Upper lobe of left lung (tissue), 4 donors: Measurements from ENCODE around the gene CCDC17.

Experiments used
- EP300 ChIP-seq, 4 donors: sonication (generic); formaldehyde crosslinking; IDR thresholded peaks; one replicate each; pipeline ENCODE4 v1.5.1; 2017; ENCODE audit warnings: antibody characterized with exemption in 4 of 4, control low read depth in 2 of 4
- POLR2A ChIP-seq, 4 donors: fragments of 450-650 bp; IDR thresholded peaks; one replicate each; pipeline ENCODE4 v1.5.1; 2016 to 2017; ENCODE audit warnings: antibody characterized with exemption in 4 of 4, mild to moderate bottlenecking in 2 of 4
- POLR2AphosphoS5 ChIP-seq, 2 donors: sonication (generic); formaldehyde crosslinking; IDR thresholded peaks; one replicate each; pipeline ENCODE4 v1.5.1; 2017; ENCODE audit warnings: antibody characterized with exemption in 2 of 2
- TF ChIP-seq, protein P1 (sequence below), 6 experiments: fragments of 450-650 bp in 4 of 6; fragments of 200-600 bp in 2 of 6; sonication (generic) in 2 of 6; IDR thresholded peaks; one replicate each; pipeline ENCODE4 v1.5.1; 2016 to 2019; ENCODE audit warnings: antibody characterized with exemption in 6 of 6

GRCh38 chr1:45644661-45645060, 20.8 kb upstream of the CCDC17 start:
- TF ChIP-seq POLR2A (IDR thresholded peaks at IDR 0.05) (no peak), POLR2AphosphoS5 (IDR thresholded peaks at IDR 0.05) (no peak), EP300 (IDR thresholded peaks at IDR 0.05) (no peak)
- TF ChIP-seq, protein P1, sequence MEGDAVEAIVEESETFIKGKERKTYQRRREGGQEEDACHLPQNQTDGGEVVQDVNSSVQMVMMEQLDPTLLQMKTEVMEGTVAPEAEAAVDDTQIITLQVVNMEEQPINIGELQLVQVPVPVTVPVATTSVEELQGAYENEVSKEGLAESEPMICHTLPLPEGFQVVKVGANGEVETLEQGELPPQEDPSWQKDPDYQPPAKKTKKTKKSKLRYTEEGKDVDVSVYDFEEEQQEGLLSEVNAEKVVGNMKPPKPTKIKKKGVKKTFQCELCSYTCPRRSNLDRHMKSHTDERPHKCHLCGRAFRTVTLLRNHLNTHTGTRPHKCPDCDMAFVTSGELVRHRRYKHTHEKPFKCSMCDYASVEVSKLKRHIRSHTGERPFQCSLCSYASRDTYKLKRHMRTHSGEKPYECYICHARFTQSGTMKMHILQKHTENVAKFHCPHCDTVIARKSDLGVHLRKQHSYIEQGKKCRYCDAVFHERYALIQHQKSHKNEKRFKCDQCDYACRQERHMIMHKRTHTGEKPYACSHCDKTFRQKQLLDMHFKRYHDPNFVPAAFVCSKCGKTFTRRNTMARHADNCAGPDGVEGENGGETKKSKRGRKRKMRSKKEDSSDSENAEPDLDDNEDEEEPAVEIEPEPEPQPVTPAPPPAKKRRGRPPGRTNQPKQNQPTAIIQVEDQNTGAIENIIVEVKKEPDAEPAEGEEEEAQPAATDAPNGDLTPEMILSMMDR (IDR thresholded peaks at IDR 0.05) = no peak
